ENCODE data around the gene CRYBB2.
"Not testable (repeated sequence)": the region's sequence is repeated elsewhere in the genome, so short reads cannot be mapped to it uniquely, and the experiment has no call there.

DNA sequence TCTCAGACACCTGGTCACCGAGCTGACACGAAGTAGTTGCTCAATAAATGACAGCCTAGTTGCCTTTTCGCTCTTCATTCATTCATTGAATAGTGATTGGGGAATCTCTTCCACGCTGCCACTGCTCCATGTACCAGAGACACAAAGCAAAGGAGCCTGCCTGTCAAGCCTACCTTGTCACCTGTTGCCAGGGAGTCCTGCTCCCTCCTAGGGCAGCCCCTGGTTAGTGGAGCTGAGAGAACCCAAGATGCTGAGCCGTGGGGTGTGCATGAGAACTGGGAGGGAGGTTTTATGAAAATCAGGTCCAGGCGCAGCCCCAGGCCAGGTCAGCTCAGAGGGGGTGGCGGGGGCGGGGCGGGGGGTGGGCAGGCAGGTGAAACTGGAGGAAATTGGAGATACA is 18.6 kb downstream of the CRYBB2 start:
- TF ChIP-seq, protein P1, sequence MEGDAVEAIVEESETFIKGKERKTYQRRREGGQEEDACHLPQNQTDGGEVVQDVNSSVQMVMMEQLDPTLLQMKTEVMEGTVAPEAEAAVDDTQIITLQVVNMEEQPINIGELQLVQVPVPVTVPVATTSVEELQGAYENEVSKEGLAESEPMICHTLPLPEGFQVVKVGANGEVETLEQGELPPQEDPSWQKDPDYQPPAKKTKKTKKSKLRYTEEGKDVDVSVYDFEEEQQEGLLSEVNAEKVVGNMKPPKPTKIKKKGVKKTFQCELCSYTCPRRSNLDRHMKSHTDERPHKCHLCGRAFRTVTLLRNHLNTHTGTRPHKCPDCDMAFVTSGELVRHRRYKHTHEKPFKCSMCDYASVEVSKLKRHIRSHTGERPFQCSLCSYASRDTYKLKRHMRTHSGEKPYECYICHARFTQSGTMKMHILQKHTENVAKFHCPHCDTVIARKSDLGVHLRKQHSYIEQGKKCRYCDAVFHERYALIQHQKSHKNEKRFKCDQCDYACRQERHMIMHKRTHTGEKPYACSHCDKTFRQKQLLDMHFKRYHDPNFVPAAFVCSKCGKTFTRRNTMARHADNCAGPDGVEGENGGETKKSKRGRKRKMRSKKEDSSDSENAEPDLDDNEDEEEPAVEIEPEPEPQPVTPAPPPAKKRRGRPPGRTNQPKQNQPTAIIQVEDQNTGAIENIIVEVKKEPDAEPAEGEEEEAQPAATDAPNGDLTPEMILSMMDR (conservative IDR thresholded peaks at IDR 0.05; ENCODE audit: low read depth, low read length) = not testable (repeated sequence)
- TF ChIP-seq EZH2 (IDR thresholded peaks at IDR 0.05; ENCODE audit: borderline replicate concordance, low read depth, low read length, poor library complexity, severe bottlenecking) = not testable (repeated sequence)

Measured in A673 (cell line).